Measurements from ENCODE around the gene HYAL1.

DNA sequence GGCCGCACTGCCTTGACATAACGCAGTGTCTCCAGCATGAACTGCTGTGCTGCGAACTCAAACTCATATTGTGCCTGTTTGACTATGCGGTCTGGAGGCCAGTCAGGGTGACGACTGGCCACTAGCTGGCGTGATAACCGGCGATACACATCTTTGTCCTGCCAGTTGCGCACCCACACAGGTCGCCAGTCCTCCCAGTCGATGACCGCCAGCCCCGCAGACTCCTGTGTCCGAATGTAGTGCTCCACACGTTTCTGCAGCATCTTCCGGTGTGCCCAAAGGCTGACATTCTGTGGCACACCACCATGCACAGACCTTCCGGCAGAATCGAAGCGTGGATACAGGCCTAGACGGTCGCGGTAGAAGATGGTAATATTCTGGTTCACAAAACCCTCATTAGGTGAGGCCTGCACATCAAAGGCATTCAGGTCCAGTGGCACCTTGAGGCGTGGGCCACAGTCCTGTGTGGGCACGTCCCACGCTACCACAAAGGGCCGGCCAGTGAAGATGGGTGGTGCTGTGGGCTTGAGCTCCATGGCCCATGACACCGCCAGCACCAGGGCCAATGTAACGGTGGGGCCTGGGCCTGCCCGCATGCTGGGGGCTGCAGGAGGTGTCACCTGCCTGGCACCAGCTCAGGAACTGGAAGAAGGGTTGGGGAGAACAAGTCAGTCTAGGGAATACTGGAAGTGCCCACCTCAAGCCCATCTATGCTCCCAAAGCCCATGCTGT lies 16.7 kb upstream of the HYAL1 start:
- TF ChIP-seq POLR2AphosphoS5 (IDR thresholded peaks at IDR 0.05) (no peak), CTCF (IDR thresholded peaks at IDR 0.05) (no peak), POLR2A (IDR thresholded peaks at IDR 0.05) (no peak)

All from prostate gland (tissue), 2 donors.